Nephron progenitor cell (in vitro differentiated cells): ENCODE results near the gene CCDC9B.
A peak's percentile ranks its signal among the peaks of the same experiment; 100 is the strongest.

Source experiments
- DNase-seq: peaks from one replicate; pipeline ENCODE4 v3.0.0; 2021
- H3K27ac Mint-ChIP-seq: 2 replicates; pipeline ENCODE4 v1.8.0; 2021; ENCODE audit warnings: mild to moderate bottlenecking, moderate library complexity, mixed read lengths
- H3K27me3 Mint-ChIP-seq: 2 replicates; pipeline ENCODE4 v1.8.0; 2021; ENCODE audit warnings: mild to moderate bottlenecking, low read depth, mixed read lengths; ENCODE audit not compliant: poor library complexity
- H3K36me3 Mint-ChIP-seq: 2 replicates; pipeline ENCODE4 v1.8.0; 2021; ENCODE audit warnings: low read depth, mixed read lengths
- H3K4me1 Mint-ChIP-seq: 2 replicates; pipeline ENCODE4 v1.8.0; 2021; ENCODE audit warnings: mixed read lengths
- H3K4me3 Mint-ChIP-seq: 2 replicates; pipeline ENCODE4 v1.8.0; 2021; ENCODE audit warnings: mild to moderate bottlenecking, moderate library complexity, mixed read lengths
- H3K9me3 Mint-ChIP-seq: 2 replicates; pipeline ENCODE4 v1.8.0; 2021; ENCODE audit warnings: mild to moderate bottlenecking, moderate library complexity, mixed read lengths
- TF ChIP-seq, protein P1 (sequence below): fragments of 200-600 bp; sonication (generic); IDR thresholded peaks from 2 replicates; pipeline ENCODE4 v1.5.0; 2021; ENCODE audit warnings: antibody characterized with exemption

Gene CCDC9B

DNA sequence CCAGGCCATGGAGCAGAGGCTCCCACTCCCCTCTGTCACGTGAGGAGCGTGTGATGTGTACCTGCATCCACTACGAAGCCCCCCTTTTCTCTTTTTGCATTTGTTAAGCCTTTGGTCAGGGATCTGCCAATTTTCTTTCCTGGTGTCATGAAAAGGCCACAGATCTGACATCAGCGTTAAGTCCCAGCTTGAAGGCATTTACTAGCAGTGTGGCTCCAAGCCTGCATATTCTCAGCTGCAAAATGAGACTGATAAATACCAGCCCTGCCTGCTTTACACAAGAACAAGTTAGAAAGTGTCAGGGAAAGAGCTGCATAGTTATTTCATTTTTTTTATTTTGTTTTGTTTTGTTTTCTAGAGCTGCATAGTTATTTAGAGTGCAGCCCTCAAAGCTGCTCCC is 55.6 kb downstream of the CCDC9B start:
- no peaks in the 10 kb centered on the region for H3K9me3 Mint-ChIP-seq
- peaks cover 94% of the 10 kb centered on the region for H3K27me3 Mint-ChIP-seq
- no peaks in the 10 kb centered on the region for H3K36me3 Mint-ChIP-seq
- TF ChIP-seq, protein P1, sequence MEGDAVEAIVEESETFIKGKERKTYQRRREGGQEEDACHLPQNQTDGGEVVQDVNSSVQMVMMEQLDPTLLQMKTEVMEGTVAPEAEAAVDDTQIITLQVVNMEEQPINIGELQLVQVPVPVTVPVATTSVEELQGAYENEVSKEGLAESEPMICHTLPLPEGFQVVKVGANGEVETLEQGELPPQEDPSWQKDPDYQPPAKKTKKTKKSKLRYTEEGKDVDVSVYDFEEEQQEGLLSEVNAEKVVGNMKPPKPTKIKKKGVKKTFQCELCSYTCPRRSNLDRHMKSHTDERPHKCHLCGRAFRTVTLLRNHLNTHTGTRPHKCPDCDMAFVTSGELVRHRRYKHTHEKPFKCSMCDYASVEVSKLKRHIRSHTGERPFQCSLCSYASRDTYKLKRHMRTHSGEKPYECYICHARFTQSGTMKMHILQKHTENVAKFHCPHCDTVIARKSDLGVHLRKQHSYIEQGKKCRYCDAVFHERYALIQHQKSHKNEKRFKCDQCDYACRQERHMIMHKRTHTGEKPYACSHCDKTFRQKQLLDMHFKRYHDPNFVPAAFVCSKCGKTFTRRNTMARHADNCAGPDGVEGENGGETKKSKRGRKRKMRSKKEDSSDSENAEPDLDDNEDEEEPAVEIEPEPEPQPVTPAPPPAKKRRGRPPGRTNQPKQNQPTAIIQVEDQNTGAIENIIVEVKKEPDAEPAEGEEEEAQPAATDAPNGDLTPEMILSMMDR = no peak
- DNase-seq = no peak
- peaks cover 26% of the 10 kb centered on the region for H3K4me1 Mint-ChIP-seq
- no peak overlapping the region for H3K4me3 Mint-ChIP-seq
- no peak overlapping the region for H3K27ac Mint-ChIP-seq

DNA sequence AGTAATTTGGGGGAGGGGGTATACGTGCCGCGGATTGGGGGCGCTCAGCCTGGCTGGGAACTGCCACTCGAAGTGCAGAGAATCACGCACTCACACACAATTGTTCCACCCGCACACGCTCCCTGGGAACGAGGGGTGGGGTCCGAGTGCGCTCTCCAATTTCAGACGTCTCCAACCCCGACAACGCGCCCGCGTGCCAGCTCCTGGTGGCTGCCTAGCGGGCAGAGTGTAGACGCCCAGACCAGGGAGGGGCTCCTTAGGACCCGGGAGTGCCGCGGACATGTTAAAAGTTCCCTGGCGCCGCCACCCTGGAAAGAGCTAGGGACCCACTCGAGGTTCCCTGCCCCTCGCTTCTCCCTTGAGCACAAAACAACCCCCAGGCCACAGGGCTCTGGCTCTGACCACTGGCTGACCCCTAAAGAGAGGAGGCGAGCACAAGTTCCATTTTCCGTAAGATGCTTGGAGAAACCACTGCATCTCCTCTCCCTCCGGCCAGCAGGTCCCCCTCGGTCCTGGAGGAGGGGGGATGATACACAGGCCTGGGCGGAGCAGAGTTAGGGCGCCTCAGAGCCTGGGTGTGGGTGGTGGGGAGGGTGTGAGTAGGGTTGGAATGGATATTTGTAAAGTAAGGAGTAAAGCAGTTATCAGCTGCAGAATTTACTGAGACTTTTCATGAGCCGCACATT is 57.0 kb downstream of the CCDC9B start:
- H3K9me3 Mint-ChIP-seq = no peaks in the 10 kb centered on the region

DNA sequence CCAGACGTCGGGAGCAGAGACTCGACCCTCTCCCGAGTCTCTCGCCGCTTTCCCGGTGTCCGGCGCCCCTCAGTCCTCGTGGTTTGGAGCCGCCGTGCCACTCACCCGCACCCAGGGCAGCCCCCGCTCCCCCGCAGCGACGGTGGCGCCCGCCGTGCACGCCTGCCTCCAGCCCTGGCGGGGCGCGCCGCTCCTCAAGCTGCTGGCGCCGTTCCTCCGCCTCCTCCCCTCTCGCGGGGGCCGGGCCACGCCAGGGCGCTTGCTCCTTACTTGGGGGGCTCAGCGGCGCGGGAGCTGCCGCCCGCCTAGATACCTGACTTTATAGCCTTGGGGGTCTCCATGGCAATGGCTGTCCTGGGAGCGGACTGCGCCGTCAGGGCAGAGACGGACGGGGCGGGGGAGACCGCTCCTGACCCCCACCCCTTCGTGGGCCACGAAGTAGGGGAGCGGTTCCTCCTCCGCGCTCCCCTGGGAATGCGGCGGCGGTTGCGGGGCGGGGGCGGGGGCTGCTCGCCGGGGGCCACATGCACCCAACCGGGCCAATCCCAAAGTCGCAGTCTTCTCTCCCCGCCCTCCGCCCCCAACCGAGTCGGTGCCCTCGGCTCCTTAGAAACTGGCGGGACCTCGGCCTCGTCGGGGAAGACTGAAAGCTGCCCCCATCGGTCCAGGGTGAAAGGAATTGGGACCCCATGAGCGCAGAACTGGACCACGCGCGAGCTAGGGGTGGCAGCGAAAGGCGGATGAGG is 57.7 kb downstream of the CCDC9B start, which contains the start of gene ANKRD63:
Gene ANKRD63, minus strand, starts transcription at position 196 of the 746 bp plus-strand sequence. CDS start 478 bp downstream, outside the sequence.
- H3K4me3 Mint-ChIP-seq = peak within 1 kb of the TSS; percentile 55
- H3K9me3 Mint-ChIP-seq = no peaks in the 10 kb centered on the region
- peaks cover 94% of the 10 kb centered on the region for H3K27me3 Mint-ChIP-seq
- H3K4me1 Mint-ChIP-seq = peaks cover 42% of the 10 kb centered on the region
- DNase-seq = peak; percentile 60
- TF ChIP-seq, protein P1 = no peak
- H3K27ac Mint-ChIP-seq = no peak within 1 kb of the TSS
- H3K36me3 Mint-ChIP-seq = no peaks in the 10 kb centered on the region

More for the DNA sequence above, 57.0 kb downstream of the CCDC9B start:
- DNase-seq = no peak
- TF ChIP-seq, protein P1 = no peak
- H3K4me3 Mint-ChIP-seq = peak overlapping the region; percentile 15
- H3K36me3 Mint-ChIP-seq = no peaks in the 10 kb centered on the region
- peaks cover 38% of the 10 kb centered on the region for H3K4me1 Mint-ChIP-seq
- H3K27me3 Mint-ChIP-seq = peaks cover 94% of the 10 kb centered on the region
- no peak overlapping the region for H3K27ac Mint-ChIP-seq

DNA sequence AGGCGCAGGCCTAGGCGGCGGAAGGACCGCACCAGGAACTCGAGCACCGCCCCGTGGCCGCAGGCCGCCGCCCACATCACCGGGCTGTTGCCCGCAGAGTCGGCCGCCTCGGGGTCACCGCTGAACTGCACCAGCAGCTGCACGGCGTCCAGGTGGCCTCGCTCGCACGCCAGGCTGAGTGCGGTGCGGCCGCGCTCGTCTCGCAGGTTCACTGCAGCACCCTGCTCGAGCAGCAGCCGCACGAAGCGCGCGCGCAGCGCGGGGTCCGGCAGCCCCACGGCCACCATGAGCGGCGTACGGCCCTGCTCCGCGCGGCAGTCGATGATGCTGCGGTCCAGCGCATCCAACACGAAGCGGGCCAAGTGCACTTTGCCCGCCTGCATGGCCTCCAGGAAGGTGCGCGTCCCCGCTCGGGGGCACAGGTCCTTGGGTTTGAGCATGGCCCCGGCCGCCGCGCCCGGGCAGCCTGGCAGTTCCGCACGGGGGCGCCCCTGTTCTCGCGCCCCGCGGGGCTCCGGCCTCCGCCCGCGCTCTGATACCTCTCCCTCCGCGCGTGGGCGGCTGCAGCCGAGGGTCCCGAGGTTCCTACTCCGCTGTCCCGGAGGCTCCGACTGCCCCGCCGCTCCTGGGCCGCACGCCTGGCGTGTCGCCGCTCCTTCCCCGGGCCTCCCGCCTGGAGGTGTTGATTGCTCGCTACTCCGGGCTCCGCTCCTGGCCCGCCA is 58.4 kb downstream of the CCDC9B start:
- peak overlapping the region; percentile 55 for H3K4me3 Mint-ChIP-seq
- DNase-seq = peak; percentile 72
- no peak overlapping the region for H3K27ac Mint-ChIP-seq
- H3K27me3 Mint-ChIP-seq = peaks cover 95% of the 10 kb centered on the region
- H3K36me3 Mint-ChIP-seq = no peaks in the 10 kb centered on the region
- no peaks in the 10 kb centered on the region for H3K9me3 Mint-ChIP-seq
- TF ChIP-seq, protein P1 = no peak
- H3K4me1 Mint-ChIP-seq = peaks cover 42% of the 10 kb centered on the region

DNA sequence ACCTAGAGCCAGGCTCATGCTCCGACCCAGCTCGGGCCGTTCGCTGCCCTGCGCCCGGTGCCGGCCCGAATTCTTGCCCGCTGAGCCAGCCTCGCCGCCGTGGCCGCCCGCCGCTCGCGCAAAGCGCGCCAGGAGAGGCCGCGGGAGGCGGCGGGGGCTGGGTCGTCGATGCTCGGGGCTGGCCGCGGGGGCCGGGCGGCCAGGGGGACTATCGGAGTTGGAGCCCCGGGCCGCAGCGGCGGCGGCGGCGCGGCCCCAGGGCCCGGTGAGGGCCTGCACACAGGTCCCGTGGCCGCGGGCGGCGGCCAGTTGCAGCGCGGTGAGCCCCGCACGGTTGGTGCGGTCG is 59.0 kb downstream of the CCDC9B start:
- Mint-ChIP-seq H3K9me3 (no peaks in the 10 kb centered on the region), H3K27ac (no peak overlapping the region), H3K4me3 (no peak overlapping the region), H3K4me1 (peaks cover 46% of the 10 kb centered on the region), H3K27me3 (peaks cover 95% of the 10 kb centered on the region), H3K36me3 (no peaks in the 10 kb centered on the region)
- DNase-seq = peak; percentile 39
- TF ChIP-seq, protein P1 = no peak
